Osteoblast (primary cell): ENCODE results near the gene KCNK15. TPM values are rescaled to one million over a fixed set of nuclear protein-coding genes. Genes with fewer than 3 reads are reported as not detected.

ENCODE experiments used
- DNase-seq: peaks from one replicate; pipeline ENCODE4 v3.0.0; 2011; ENCODE audit warnings: low spot score, mixed read lengths; ENCODE audit not compliant: insufficient read length; ENCODE audit errors: missing footprints
- H2AFZ ChIP-seq: 2 replicates; pipeline ENCODE4 v1.6.0; 2011; ENCODE audit warnings: mild to moderate bottlenecking, low read length
- H3K27ac ChIP-seq: 2 replicates; pipeline ENCODE4 v1.5.1; 2011; ENCODE audit warnings: mild to moderate bottlenecking, low read depth, low read length, moderate library complexity
- H3K27me3 ChIP-seq: 2 replicates; pipeline ENCODE4 v1.6.0; 2012; ENCODE audit warnings: mild to moderate bottlenecking, control low read depth, inconsistent platforms, low read length, moderate library complexity; ENCODE audit not compliant: insufficient read depth
- H3K36me3 ChIP-seq: 2 replicates; pipeline ENCODE4 v1.5.1; 2011; ENCODE audit warnings: mild to moderate bottlenecking, low read length, control low read depth, moderate library complexity; ENCODE audit not compliant: insufficient read depth
- H3K4me1 ChIP-seq: 2 replicates; pipeline ENCODE4 v1.5.1; 2011; ENCODE audit warnings: mild to moderate bottlenecking, low read length, control low read depth, moderate library complexity; ENCODE audit not compliant: insufficient read depth
- H3K4me2 ChIP-seq: 2 replicates; pipeline ENCODE4 v1.6.0; 2011; ENCODE audit warnings: mild to moderate bottlenecking, low read length; ENCODE audit not compliant: insufficient read depth
- H3K4me3 ChIP-seq: fragments of 200-600 bp; sonication (generic); 3 replicates; pipeline ENCODE4 v1.5.1; 2012; ENCODE audit warnings: mild to moderate bottlenecking, low read length, inconsistent platforms; ENCODE audit not compliant: insufficient read depth
- H3K79me2 ChIP-seq: 2 replicates; pipeline ENCODE4 v1.6.0; 2012; ENCODE audit warnings: mild to moderate bottlenecking, low read length, control low read depth, inconsistent platforms; ENCODE audit not compliant: insufficient read depth
- H3K9me3 ChIP-seq: 2 replicates; pipeline ENCODE4 v1.5.1; 2011; ENCODE audit warnings: low read depth, low read length, control low read depth
- H4K20me1 ChIP-seq: 2 replicates; pipeline ENCODE4 v1.6.0; 2012; ENCODE audit warnings: mild to moderate bottlenecking, low read length, control low read depth; ENCODE audit not compliant: insufficient read depth
- total RNA-seq: library from RNA; depleted of rRNA; stranded (reverse); fragments of >200 nt; gene quantifications from 2 replicates; pipeline ENCODE4 v1.2.3, GENCODE V29; 2012
- TF ChIP-seq, protein P1 (sequence below): IDR thresholded peaks from 2 replicates; pipeline ENCODE4 v1.5.1; 2011; ENCODE audit warnings: mild to moderate bottlenecking, low read depth, low read length, moderate library complexity; ENCODE audit errors: extremely low read depth

KCNK15 gene
- total RNA-seq, 1 donor = 121 TPM

DNA sequence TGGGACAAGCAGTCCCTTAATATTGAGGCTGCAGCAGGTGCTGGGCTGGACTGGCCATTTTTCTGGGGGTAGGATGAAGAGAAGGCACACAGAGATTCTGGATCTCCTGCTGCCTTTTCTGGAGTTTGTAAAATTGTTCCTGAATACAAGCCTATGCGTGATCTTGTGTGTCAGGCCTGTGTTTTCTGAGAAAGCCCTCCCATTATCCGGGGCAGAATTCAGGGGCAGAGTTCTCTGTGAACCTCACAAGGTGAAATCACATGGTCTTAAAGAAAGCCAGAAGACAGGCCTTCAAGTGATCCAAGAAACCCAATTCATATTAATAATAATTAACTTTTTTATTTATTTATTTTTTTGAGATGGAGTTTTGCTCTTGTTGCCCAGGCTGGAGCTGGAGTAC lies 18.0 kb upstream of the KCNK15 start:
- Histone ChIP-seq H3K4me3 (no peak overlapping the region), H3K4me2 (no peak overlapping the region), H4K20me1 (no peaks in the 10 kb centered on the region), H3K4me1 (peaks cover 35% of the 10 kb centered on the region), H3K27me3 (no peaks in the 10 kb centered on the region), H3K36me3 (no peaks in the 10 kb centered on the region), H3K9me3 (no peaks in the 10 kb centered on the region), H3K27ac (no peak overlapping the region), H2AFZ (no peak overlapping the region), H3K79me2 (no peaks in the 10 kb centered on the region)
- peak; percentile 69 for DNase-seq
- TF ChIP-seq, protein P1, sequence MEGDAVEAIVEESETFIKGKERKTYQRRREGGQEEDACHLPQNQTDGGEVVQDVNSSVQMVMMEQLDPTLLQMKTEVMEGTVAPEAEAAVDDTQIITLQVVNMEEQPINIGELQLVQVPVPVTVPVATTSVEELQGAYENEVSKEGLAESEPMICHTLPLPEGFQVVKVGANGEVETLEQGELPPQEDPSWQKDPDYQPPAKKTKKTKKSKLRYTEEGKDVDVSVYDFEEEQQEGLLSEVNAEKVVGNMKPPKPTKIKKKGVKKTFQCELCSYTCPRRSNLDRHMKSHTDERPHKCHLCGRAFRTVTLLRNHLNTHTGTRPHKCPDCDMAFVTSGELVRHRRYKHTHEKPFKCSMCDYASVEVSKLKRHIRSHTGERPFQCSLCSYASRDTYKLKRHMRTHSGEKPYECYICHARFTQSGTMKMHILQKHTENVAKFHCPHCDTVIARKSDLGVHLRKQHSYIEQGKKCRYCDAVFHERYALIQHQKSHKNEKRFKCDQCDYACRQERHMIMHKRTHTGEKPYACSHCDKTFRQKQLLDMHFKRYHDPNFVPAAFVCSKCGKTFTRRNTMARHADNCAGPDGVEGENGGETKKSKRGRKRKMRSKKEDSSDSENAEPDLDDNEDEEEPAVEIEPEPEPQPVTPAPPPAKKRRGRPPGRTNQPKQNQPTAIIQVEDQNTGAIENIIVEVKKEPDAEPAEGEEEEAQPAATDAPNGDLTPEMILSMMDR = no peak

DNA sequence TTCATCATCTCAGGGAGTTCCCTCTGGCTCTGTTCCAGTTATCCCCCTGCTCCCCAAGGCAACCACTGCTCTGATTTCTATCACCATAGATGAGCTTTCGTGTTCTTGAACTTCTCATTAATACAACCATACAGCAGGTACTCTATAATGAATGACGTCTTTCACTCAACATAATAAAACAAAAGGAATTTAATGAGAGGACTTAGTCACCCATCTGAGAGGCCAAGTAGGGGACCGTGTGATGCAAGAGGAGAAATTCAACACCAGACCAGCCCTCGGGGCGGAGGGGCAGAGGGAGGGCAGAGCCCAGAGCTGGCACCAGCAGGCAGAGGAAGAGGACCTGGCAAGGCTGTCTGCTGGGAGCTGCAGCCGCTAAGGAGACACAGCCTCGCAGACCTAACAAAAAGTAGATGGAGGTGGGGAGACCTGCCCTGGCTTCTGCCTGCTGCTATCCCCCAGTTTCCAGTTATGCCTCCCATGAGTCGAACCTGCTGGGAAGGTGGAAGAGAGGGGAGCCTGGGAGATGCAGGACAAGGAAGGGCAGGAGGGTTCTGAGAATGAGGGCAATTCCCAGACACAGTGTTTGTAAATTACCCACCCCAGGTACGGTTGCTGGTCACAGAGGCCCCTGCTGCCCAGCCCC lies 16.7 kb upstream of the KCNK15 start:
- Histone ChIP-seq H3K4me2 (peak overlapping the region; percentile 63), H3K27me3 (no peaks in the 10 kb centered on the region), H3K4me3 (peak overlapping the region; percentile 27), H3K4me1 (peaks cover 45% of the 10 kb centered on the region), H4K20me1 (no peaks in the 10 kb centered on the region), H3K79me2 (no peaks in the 10 kb centered on the region), H3K9me3 (no peaks in the 10 kb centered on the region), H3K27ac (peak overlapping the region; percentile 83), H2AFZ (no peak overlapping the region), H3K36me3 (no peaks in the 10 kb centered on the region)
- DNase-seq = peak; percentile 97
- TF ChIP-seq, protein P1 = no peak

DNA sequence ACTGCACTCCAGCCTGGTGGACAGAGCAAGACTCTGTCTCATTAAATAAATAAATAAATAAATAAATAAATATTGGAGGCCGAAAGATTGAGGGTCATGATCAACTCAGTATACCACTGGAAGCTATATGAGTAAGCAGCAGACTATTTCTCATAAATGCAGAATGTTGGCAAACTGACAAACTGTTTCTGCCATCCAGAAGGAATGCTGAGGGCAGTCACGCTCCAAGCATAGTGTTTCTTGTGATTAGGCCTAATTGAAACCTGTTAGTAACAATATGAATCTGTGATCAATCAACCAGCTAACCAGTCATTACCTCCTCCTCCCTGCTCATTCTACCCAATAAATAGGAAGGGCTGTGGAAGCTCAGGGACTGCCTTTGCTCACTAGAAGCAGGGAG lies 15.2 kb upstream of the KCNK15 start:
- DNase-seq = peak; percentile 93
- peaks cover 57% of the 10 kb centered on the region for H3K4me1 ChIP-seq
- no peak overlapping the region for H2AFZ ChIP-seq
- no peak overlapping the region for H3K4me3 ChIP-seq
- no peaks in the 10 kb centered on the region for H3K27me3 ChIP-seq
- H3K79me2 ChIP-seq = no peaks in the 10 kb centered on the region
- H3K9me3 ChIP-seq = no peaks in the 10 kb centered on the region
- H3K27ac ChIP-seq = peak overlapping the region; percentile 83
- H3K36me3 ChIP-seq = no peaks in the 10 kb centered on the region
- TF ChIP-seq, protein P1 = no peak
- no peaks in the 10 kb centered on the region for H4K20me1 ChIP-seq
- H3K4me2 ChIP-seq = no peak overlapping the region

DNA sequence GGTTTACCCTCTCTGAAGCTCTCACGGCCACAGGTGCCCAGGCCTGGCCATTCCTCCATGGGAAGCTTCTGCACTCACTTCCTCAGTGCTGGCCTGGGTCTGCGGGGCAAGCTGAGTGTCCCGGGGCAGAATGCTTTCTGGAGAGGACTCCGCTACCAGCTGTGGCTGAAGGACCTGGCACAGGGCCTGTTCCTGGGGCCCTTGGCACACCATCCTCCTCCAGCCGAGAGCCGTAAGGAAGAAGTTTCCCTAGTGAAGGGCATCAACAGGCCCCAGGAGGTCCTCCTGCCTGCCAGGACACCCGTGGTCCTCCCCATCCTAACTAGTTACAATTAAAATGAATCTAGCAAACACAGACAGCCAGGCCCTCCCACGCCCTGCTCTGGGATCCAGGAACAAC lies 14.0 kb upstream of the KCNK15 start:
- no peaks in the 10 kb centered on the region for H3K27me3 ChIP-seq
- H3K27ac ChIP-seq = peak overlapping the region; percentile 54

More for the DNA sequence above, 14.0 kb upstream of the KCNK15 start:
- no peak overlapping the region for H3K4me2 ChIP-seq
- TF ChIP-seq, protein P1 = no peak
- H4K20me1 ChIP-seq = no peaks in the 10 kb centered on the region
- H3K4me3 ChIP-seq = no peak overlapping the region
- peaks cover 62% of the 10 kb centered on the region for H3K4me1 ChIP-seq
- H2AFZ ChIP-seq = no peak overlapping the region
- no peaks in the 10 kb centered on the region for H3K79me2 ChIP-seq
- no peaks in the 10 kb centered on the region for H3K9me3 ChIP-seq
- no peaks in the 10 kb centered on the region for H3K36me3 ChIP-seq
- DNase-seq = no peak
